HepG2 (cell line): ENCODE measurements around the gene ZNF227. TPM values are rescaled to one million over a fixed set of nuclear protein-coding genes. Genes with fewer than 3 reads are reported as not detected.

ENCODE experiments used
- ATAC-seq: fragments of 200-7000 bp; cut with Tn5 transposase; 3 replicates; pipeline ENCODE4 v1.9.1; 2020; ENCODE audit warnings: mild to moderate bottlenecking, moderate library complexity
- BruUV-seq: library from RNA; stranded (reverse); fragments of 400-500 nt; replicated peaks from 2 replicates; lab custom pipeline; 2021; lab: Mats Ljungman, UMichigan
- CTCF ChIA-PET: fragments of 300-600 bp; formaldehyde crosslinking; extraction: SDS; loops from one replicate; lab custom pipeline; 2021; ENCODE audit warnings: low total read pairs, inconsistent platforms, low intra/inter-chr PET ratio; lab: Yijun Ruan, JAX
- POLR2A ChIA-PET: fragments of 350-600 bp; sonication (Branson Sonifier 250); formaldehyde crosslinking; loops from one replicate; lab custom pipeline; 2020; ENCODE audit warnings: antibody characterized with exemption, inconsistent platforms; lab: Yijun Ruan, JAX
- DNase-seq: peaks from one replicate; pipeline ENCODE4 v3.0.0-alpha.2; 2015; ENCODE audit warnings: low spot score
- FAIRE-seq: peaks from 3 replicates; lab custom pipeline; 2011; peaks lifted over from hg19 to GRCh38; lab: Jason Lieb, UNC
- H2AFZ ChIP-seq: one replicate; pipeline ENCODE4 v1.6.1; 2011; ENCODE audit warnings: low read length, inconsistent platforms
- H3K27ac ChIP-seq: fragments of 300-600 bp; 3 replicates; pipeline ENCODE4 v1.8.0; 2011; ENCODE audit warnings: mixed run types, mild to moderate bottlenecking, mixed read lengths, low read length, inconsistent platforms; ENCODE audit not compliant: insufficient read depth; ENCODE audit errors: extremely low read length
- H3K27me3 ChIP-seq, 2 experiments: fragments of 200-600 bp in 1 of 2; 2 replicates in 1 of 2; 3 replicates in 1 of 2; pipeline versions ENCODE4 v1.6.0 to v1.8.0; 2011; ENCODE audit warnings: low read length in 2 of 2, mild to moderate bottlenecking in 2 of 2, moderate library complexity in 2 of 2, inconsistent platforms in 1 of 2; ENCODE audit not compliant: insufficient read depth in 2 of 2, control insufficient read depth in 1 of 2
- H3K36me3 ChIP-seq, 2 experiments: fragments of 200-600 bp in 1 of 2; replicated peaks in 1 of 2; 2 replicates in 1 of 2; 3 replicates in 1 of 2; pipeline versions ENCODE4 v1.5.1 to v1.8.0; 2011; ENCODE audit warnings: low read length in 2 of 2, inconsistent platforms in 1 of 2; ENCODE audit not compliant: insufficient read depth in 2 of 2, control insufficient read depth in 1 of 2
- H3K4me1 ChIP-seq: 2 replicates; pipeline ENCODE4 v1.5.1; 2012; ENCODE audit warnings: low read length, inconsistent platforms; ENCODE audit not compliant: insufficient read depth
- H3K4me2 ChIP-seq: 2 replicates; pipeline ENCODE4 v1.6.0; 2011; ENCODE audit warnings: low read depth, low read length, inconsistent platforms
- H3K4me3 ChIP-seq, 3 experiments: fragments of 200-600 bp in 1 of 3; sonication (generic), shearing (Covaris generic) in 1 of 3; replicated peaks in 1 of 3; 2 replicates each; pipeline ENCODE4 v1.5.1; 2011 to 2016; ENCODE audit warnings: low read length in 3 of 3, inconsistent platforms in 2 of 3, low read depth in 2 of 3, mild to moderate bottlenecking in 2 of 3, control low read depth in 1 of 3, mixed read lengths in 1 of 3; ENCODE audit not compliant: insufficient read depth in 1 of 3
- H3K79me2 ChIP-seq: one replicate; pipeline ENCODE4 v1.6.1; 2011; ENCODE audit warnings: low read length, inconsistent platforms; ENCODE audit not compliant: insufficient read depth
- H3K9ac ChIP-seq: 2 replicates; pipeline ENCODE4 v1.6.0; 2011; ENCODE audit warnings: mild to moderate bottlenecking, low read depth, low read length, inconsistent platforms; ENCODE audit not compliant: insufficient read depth
- H3K9me3 ChIP-seq: 2 replicates; pipeline ENCODE4 v1.5.1; 2012; ENCODE audit warnings: mild to moderate bottlenecking, low read length
- H4K20me1 ChIP-seq: 2 replicates; pipeline ENCODE4 v1.6.0; 2011; ENCODE audit warnings: inconsistent platforms, mild to moderate bottlenecking, low read length, moderate library complexity; ENCODE audit not compliant: insufficient read depth
- HMGA1 ChIP-seq: sonication (generic); formaldehyde crosslinking; conservative IDR thresholded peaks from 2 replicates; pipeline ENCODE4 v1.4.0; 2020; ENCODE audit warnings: missing genetic modification reagents
- MTA3 ChIP-seq: sonication (generic); formaldehyde crosslinking; IDR thresholded peaks from 2 replicates; pipeline ENCODE4 v1.4.0; 2020; ENCODE audit warnings: missing genetic modification reagents
- NKX3-1 ChIP-seq: sonication (generic); formaldehyde crosslinking; IDR thresholded peaks from 2 replicates; pipeline ENCODE4 v1.5.0; 2020; ENCODE audit warnings: missing genetic modification reagents
- REXO4 ChIP-seq: sonication (generic); formaldehyde crosslinking; IDR thresholded peaks from 2 replicates; pipeline ENCODE4 v1.8.0; 2022; ENCODE audit warnings: missing genetic modification reagents, mild to moderate bottlenecking, borderline replicate concordance
- SATB2 ChIP-seq: sonication (generic); formaldehyde crosslinking; IDR thresholded peaks from 2 replicates; pipeline ENCODE4 v1.5.0; 2020; ENCODE audit warnings: missing genetic modification reagents
- SMARCE1 ChIP-seq: fragments of 450-650 bp; IDR thresholded peaks from 2 replicates; pipeline ENCODE4 v1.6.1; 2017; ENCODE audit warnings: borderline replicate concordance
- SRSF4 ChIP-seq: fragments of 200-400 bp; formaldehyde crosslinking; IDR thresholded peaks from one replicate; pipeline ENCODE4 v1.6.1; 2018; ENCODE audit warnings: mild to moderate bottlenecking, low read depth, low read length, moderate library complexity; ENCODE audit not compliant: poor library complexity, severe bottlenecking
- U2AF2 ChIP-seq: fragments of 200-400 bp; formaldehyde crosslinking; IDR thresholded peaks from 2 replicates; pipeline ENCODE4 v1.6.1; 2017; ENCODE audit warnings: low read depth, mild to moderate bottlenecking, low read length
- ZBTB8A ChIP-seq: sonication (generic); formaldehyde crosslinking; IDR thresholded peaks from 2 replicates; pipeline ENCODE4 v1.4.0; 2020; ENCODE audit warnings: mild to moderate bottlenecking, low read depth, missing genetic modification reagents, borderline replicate concordance
- ZKSCAN1 ChIP-seq: fragments of 150-350 bp; IDR thresholded peaks from 2 replicates; pipeline ENCODE4 v1.6.1; 2014; ENCODE audit warnings: low read length
- ZKSCAN5 ChIP-seq: sonication (generic); formaldehyde crosslinking; IDR thresholded peaks from 2 replicates; pipeline ENCODE4 v1.5.1; 2020; ENCODE audit warnings: mild to moderate bottlenecking, missing genetic modification reagents
- ZNF616 ChIP-seq: sonication (generic); formaldehyde crosslinking; IDR thresholded peaks from 2 replicates; pipeline ENCODE4 v1.5.0; 2020; ENCODE audit warnings: low read depth, mild to moderate bottlenecking, missing genetic modification reagents
- ZNF644 ChIP-seq: IDR thresholded peaks from 2 replicates; pipeline ENCODE4 v1.6.1; 2016; ENCODE audit warnings: low read depth
- WGBS: methylation state at CpG from one replicate; pipeline ENCODE4 v1.1.6; 2017; ENCODE audit warnings: low lambda C conversion rate; 5-methylcytosine and 5-hydroxymethylcytosine counted together
- in situ Hi-C: cut with HindIII; loops from 2 replicates; pipeline ENCODE4 v1.10.0; 2017; ENCODE audit warnings: low pct_unique_long_range_greater_than_20kb; ENCODE audit not compliant: extremely low pct_ligation_motif_present
- intact Hi-C: fragments of 100-400 bp; cut with micrococcal nuclease; formaldehyde crosslinking; loops from one replicate; pipeline ENCODE4 v1.10.0; 2022; ENCODE audit not compliant: unreplicated experiment
- polyA plus RNA-seq, 8 experiments: library from polyadenylated mRNA; depleted of rRNA in 3 of 8; stranded (reverse) in 7 of 8; unstranded in 1 of 8; fragments of >200 nt; fragmentation: Illumina TruSeq in 4 of 8; extraction: Trizol in 4 of 8; gene quantifications; 2 replicates each; pipeline versions ENCODE4 v1.2.1 to v1.2.3, GENCODE V29; 2011 to 2016; ENCODE audit warnings: low read depth in 4 of 8, missing spikeins in 1 of 8, mixed read lengths in 1 of 8; ENCODE audit not compliant: insufficient read depth in 1 of 8
- total RNA-seq, 5 experiments: library from RNA; depleted of rRNA; stranded (reverse); fragments of >200 nt; fragmentation: Illumina TruSeq; extraction: Trizol; gene quantifications; 2 replicates each; pipeline ENCODE4 v1.2.3, GENCODE V29; 2016; ENCODE audit warnings: low read depth in 1 of 5
- TF ChIP-seq, protein P1 (sequence below): sonication (generic); formaldehyde crosslinking; IDR thresholded peaks from 2 replicates; pipeline ENCODE4 v1.5.0; 2020; ENCODE audit warnings: missing genetic modification reagents, mild to moderate bottlenecking, borderline replicate concordance

ZNF227 gene
- total and polyA plus RNA-seq, 2 of the 13 experiments (the other 11 are each of a cell fraction or from before 2014, with no cell fraction given) = 3.1 to 16.8 TPM

DNA sequence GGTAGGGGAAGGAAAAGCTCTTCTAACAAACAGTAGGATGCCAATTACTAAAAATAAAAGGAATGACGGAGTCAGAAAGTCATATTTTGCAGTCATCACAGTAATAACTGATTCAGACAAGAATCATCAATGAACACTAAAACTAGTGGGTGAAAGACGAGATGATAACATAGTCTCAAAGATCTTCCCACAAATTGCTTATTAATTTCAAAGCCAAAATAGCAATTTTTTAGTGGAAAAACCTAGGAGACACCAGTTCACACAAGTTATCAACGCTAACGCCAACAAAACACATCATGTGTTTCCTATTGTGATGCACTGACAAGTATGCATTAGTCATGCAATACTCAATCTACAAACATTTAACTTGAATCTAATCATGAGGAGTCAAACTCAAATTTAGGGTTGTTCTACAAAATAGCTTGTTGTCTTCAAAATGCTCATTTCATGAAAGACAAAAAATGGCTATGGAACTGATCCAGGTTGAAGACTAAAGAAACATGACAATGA is 65.9 kb downstream of the ZNF227 start:
- ChIA-PET POLR2A (no interaction called here), CTCF (no interaction called here)
- no peak for FAIRE-seq
- 97% methylated on average over 4 of the region's 4 CpGs for WGBS
- H3K79me2 ChIP-seq = no peaks in the 10 kb centered on the region
- no peaks in the 10 kb centered on the region; a peak in 1 of 5 replicates for H3K27me3 ChIP-seq
- no peak overlapping the region for H3K4me3 ChIP-seq
- no peak overlapping the region for H3K4me2 ChIP-seq
- in situ Hi-C loops = no loop called here
- DNase-seq = no peak
- H3K36me3 ChIP-seq = peaks cover 0 to 7% of the 10 kb centered on the region in 2 experiments; a peak in 2 of 5 replicates
- no peak overlapping the region for H3K9ac ChIP-seq
- TF ChIP-seq NKX3-1 = no peak
- TF ChIP-seq ZNF644 (CRISPR knock-in tag) = no peak
- no peak for TF ChIP-seq ZKSCAN5 (CRISPR knock-in tag)
- TF ChIP-seq ZNF616 = no peak
- no peak for TF ChIP-seq ZKSCAN1
- TF ChIP-seq ZBTB8A (CRISPR knock-in tag) = no peak
- no peak for TF ChIP-seq REXO4 (CRISPR knock-in tag)
- no peak for TF ChIP-seq HMGA1 (CRISPR knock-in tag)
- no peak for TF ChIP-seq SMARCE1
- TF ChIP-seq SATB2 (CRISPR knock-in tag) = no peak
- no peak for TF ChIP-seq SRSF4
- TF ChIP-seq U2AF2 = no peak
- TF ChIP-seq, protein P1, sequence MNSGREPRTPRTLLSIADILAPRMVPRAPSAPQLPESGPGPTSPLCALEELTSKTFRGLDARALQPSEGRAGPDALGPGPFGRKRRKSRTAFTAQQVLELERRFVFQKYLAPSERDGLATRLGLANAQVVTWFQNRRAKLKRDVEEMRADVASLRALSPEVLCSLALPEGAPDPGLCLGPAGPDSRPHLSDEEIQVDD (CRISPR knock-in tag) = no peak
- no peak for TF ChIP-seq MTA3 (CRISPR knock-in tag)
- TF ChIP-seq, all 625 proteins: peak for 0
- no peak for ATAC-seq
- H2AFZ ChIP-seq = no peak overlapping the region
- H4K20me1 ChIP-seq = no peaks in the 10 kb centered on the region
- intact Hi-C loops = no loop called here
- no peaks in the 10 kb centered on the region for H3K4me1 ChIP-seq
- H3K9me3 ChIP-seq = peaks cover 18% of the 10 kb centered on the region
- no TSS peak for BruUV-seq
- no peak overlapping the region for H3K27ac ChIP-seq
